Ishikawa (cell line): ENCODE measurements around the gene PDGFB.

Experiments used
- CEBPB ChIP-seq: IDR thresholded peaks from 2 replicates; pipeline ENCODE4 v1.6.1; 2012
- CREB1 ChIP-seq: IDR thresholded peaks from 2 replicates; pipeline ENCODE4 v1.6.1; 2012; ENCODE audit warnings: low read depth
- EGR1 ChIP-seq: IDR thresholded peaks from 2 replicates; pipeline ENCODE4 v1.6.1; 2012
- EP300 ChIP-seq: IDR thresholded peaks from 2 replicates; pipeline ENCODE4 v1.6.1; 2012; ENCODE audit warnings: borderline replicate concordance
- FOXM1 ChIP-seq: IDR thresholded peaks from 2 replicates; pipeline ENCODE4 v1.6.1; 2012; ENCODE audit warnings: low read depth, borderline replicate concordance
- NFIC ChIP-seq: IDR thresholded peaks from 2 replicates; pipeline ENCODE4 v1.6.1; 2012
- RAD21 ChIP-seq: IDR thresholded peaks from 2 replicates; pipeline ENCODE4 v1.6.1; 2012; ENCODE audit warnings: low read depth
- REST ChIP-seq: IDR thresholded peaks from 2 replicates; pipeline ENCODE4 v1.6.1; 2012; ENCODE audit warnings: low read depth, mild to moderate bottlenecking
- TAF1 ChIP-seq: IDR thresholded peaks from 2 replicates; pipeline ENCODE4 v1.6.1; 2012; ENCODE audit warnings: low read depth, mild to moderate bottlenecking
- TCF12 ChIP-seq: IDR thresholded peaks from 2 replicates; pipeline ENCODE4 v1.6.1; 2012; ENCODE audit warnings: low read depth
- TEAD4 ChIP-seq: IDR thresholded peaks from 2 replicates; pipeline ENCODE4 v1.6.1; 2012
- YY1 ChIP-seq: IDR thresholded peaks from 2 replicates; pipeline ENCODE4 v1.6.1; 2012; ENCODE audit warnings: low read depth
- ZBTB7A ChIP-seq: IDR thresholded peaks from 2 replicates; pipeline ENCODE4 v1.6.1; 2012; ENCODE audit warnings: low read depth
- TF ChIP-seq, protein P1 (sequence below): IDR thresholded peaks from 2 replicates; pipeline ENCODE4 v1.6.1; 2012
- TF ChIP-seq, protein P2 (sequence below): IDR thresholded peaks from 2 replicates; pipeline ENCODE4 v1.6.1; 2012

The PDGFB gene

GRCh38 chr22:39209756-39210155 lies 35.0 kb downstream of the PDGFB start:
- no peak for TF ChIP-seq CREB1
- no peak for TF ChIP-seq EGR1
- TF ChIP-seq RAD21: no peak
- TF ChIP-seq EP300: no peak
- no peak for TF ChIP-seq ZBTB7A
- TF ChIP-seq, protein P1, sequence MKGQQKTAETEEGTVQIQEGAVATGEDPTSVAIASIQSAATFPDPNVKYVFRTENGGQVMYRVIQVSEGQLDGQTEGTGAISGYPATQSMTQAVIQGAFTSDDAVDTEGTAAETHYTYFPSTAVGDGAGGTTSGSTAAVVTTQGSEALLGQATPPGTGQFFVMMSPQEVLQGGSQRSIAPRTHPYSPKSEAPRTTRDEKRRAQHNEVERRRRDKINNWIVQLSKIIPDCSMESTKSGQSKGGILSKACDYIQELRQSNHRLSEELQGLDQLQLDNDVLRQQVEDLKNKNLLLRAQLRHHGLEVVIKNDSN: no peak
- no peak for TF ChIP-seq TAF1
- TF ChIP-seq, protein P2, sequence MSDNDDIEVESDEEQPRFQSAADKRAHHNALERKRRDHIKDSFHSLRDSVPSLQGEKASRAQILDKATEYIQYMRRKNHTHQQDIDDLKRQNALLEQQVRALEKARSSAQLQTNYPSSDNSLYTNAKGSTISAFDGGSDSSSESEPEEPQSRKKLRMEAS: no peak
- TF ChIP-seq NFIC: no peak
- no peak for TF ChIP-seq TCF12
- no peak for TF ChIP-seq YY1
- TF ChIP-seq REST: no peak
- TF ChIP-seq TEAD4: no peak
- TF ChIP-seq FOXM1: no peak
- TF ChIP-seq CEBPB: no peak

DNA sequence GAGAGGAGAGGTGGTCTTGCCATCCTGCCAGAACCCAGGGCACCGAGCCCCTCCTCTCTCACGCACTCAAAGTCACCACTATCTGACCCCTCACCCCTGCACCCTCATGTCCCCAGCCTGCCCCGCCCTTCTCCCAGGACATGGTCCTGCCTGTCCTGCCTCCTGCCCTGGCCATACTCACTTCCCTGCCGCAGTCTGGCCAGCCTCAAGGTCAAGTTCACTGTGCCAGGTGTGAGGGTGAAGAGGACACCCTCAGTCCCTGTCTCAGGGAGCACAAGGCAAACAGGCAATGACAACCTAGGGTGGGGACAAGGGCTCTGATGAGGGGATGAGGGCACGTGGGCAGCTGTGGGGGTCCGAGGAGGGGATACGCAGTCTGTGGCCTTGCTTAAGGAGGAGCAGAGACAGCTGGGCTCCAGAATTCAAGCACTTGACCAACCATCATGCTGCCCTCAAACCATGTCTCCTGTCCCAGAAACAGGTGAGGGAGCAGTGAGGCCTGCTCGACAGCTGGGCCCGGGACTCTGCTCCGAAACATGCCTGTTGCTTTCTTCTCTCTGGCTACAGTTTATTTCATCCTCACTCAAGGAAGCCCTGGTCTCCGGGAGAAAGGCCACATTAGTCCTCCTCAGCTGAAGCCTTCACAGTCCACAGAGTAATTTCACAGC lies 36.6 kb downstream of the PDGFB start:
- no peak for TF ChIP-seq CREB1
- no peak for TF ChIP-seq RAD21
- TF ChIP-seq ZBTB7A: no peak
- TF ChIP-seq TEAD4: no peak
- TF ChIP-seq, protein P1: no peak
- TF ChIP-seq EGR1: no peak
- TF ChIP-seq TAF1: no peak
- no peak for TF ChIP-seq TCF12
- no peak for TF ChIP-seq EP300

DNA sequence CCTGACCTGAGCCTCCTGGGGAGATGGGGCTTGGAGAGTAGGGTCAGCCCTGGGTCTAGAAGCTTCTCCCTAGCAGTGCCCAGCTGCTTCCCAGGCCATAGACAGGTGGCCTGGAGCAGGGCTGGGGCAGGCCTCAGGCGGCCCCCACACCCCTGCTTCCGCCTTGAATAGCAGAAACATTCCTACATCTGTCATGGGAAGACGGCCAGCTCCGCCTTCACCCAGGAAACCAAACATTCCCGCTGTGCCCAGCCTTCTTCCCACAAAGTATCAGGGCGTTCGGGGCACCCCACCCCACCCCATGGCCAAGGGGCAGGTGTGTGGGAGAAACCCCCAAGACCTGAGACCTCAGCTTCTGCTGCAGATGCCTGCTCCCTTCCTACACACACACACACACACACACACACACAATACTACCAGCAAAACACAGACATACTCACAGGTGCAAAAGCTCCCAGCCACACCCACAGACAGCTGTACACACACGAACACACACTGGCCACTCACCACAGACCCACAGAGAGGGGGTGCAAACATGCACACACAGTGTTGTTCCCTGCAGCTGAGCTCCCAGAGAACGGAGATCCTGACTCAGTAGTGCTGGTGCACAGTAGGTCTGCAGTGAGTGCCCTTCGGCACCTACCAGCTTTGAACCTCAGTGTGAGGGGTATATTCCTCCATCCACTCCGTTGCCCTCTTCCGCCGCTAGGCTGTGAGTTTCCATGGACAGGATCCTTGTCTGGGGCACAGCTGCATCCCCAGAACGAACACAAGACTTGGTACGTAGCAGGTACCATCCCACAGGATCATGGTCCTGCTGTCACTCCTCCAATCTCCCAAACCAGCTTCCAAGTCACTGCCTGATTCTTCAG lies 37.4 kb downstream of the PDGFB start:
- TF ChIP-seq TEAD4: peak; percentile 73
- TF ChIP-seq NFIC: peak; percentile 38
- no peak for TF ChIP-seq EGR1
- peak; percentile 85 for TF ChIP-seq TCF12
- TF ChIP-seq RAD21: no peak
- TF ChIP-seq, protein P2: peak; percentile 38; the same call in 1 of the 2 replicates
- TF ChIP-seq REST: no peak
- no peak for TF ChIP-seq YY1
- no peak for TF ChIP-seq CEBPB
- TF ChIP-seq EP300: peak; percentile 75

DNA sequence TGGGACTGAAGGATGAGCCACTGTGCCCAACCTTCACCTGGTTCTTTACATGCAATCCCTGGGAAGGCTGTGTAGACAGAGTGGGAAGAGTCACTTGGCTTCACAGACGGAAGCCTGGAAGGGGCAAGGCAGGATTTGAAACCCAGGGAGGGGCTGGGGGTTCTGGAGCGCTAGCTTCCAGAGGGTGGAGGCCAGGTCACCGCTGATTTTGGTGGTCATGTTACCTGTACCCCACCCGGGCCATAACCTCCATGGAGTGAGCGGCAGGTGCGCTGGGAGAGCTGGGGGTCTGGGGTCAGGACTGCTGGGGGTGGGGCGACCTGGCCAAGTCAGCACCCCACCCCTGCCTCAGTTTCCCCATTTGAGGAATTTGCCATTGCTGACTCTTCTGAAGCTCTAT lies 38.3 kb downstream of the PDGFB start:
- no peak for TF ChIP-seq TCF12
- TF ChIP-seq, protein P2: no peak
- TF ChIP-seq EP300: no peak
- no peak for TF ChIP-seq REST
- no peak for TF ChIP-seq NFIC
- TF ChIP-seq TAF1: no peak
- no peak for TF ChIP-seq CEBPB
- TF ChIP-seq ZBTB7A: no peak
- no peak for TF ChIP-seq CREB1
- TF ChIP-seq TEAD4: no peak
- TF ChIP-seq EGR1: no peak
- TF ChIP-seq YY1: no peak
- TF ChIP-seq FOXM1: no peak
- TF ChIP-seq, protein P1: no peak
- TF ChIP-seq RAD21: no peak
